ENCODE data around the gene MEGF10.
A peak's percentile ranks its signal among the peaks of the same experiment; 100 is the strongest.
"Not testable (repeated sequence)": the region's sequence is repeated elsewhere in the genome, so short reads cannot be mapped to it uniquely, and the experiment has no call there.

Gene MEGF10

GRCh38 chr5:127290019-127290945 lies at the start of gene MEGF10:
TSS of gene MEGF10 (plus strand) at chr5:127290796. CDS start at chr5:127331309, 40,513 bp downstream.
- peak; percentile 81 for DNase-seq

GRCh38 chr5:127243011-127243410 lies 47.6 kb upstream of the MEGF10 start:
- DNase-seq: no peak

- no peak for DNase-seq
Observed at GRCh38 chr5:127254729-127255284, 35.8 kb upstream of the MEGF10 start.

- DNase-seq: no peak
Observed at GRCh38 chr5:127256886-127257597, 33.6 kb upstream of the MEGF10 start.

GRCh38 chr5:127260686-127261085 lies 29.9 kb upstream of the MEGF10 start:
- no peak for DNase-seq

- DNase-seq: not testable (repeated sequence)
Observed at GRCh38 chr5:127265473-127265872, 25.1 kb upstream of the MEGF10 start.

- not testable (repeated sequence) for DNase-seq
Observed at GRCh38 chr5:127268342-127268741, 22.3 kb upstream of the MEGF10 start.

- DNase-seq: not testable (repeated sequence)
Observed at GRCh38 chr5:127270713-127271112, 19.9 kb upstream of the MEGF10 start.

GRCh38 chr5:127275641-127276193 lies 14.9 kb upstream of the MEGF10 start:
- DNase-seq: no peak

GRCh38 chr5:127280491-127281220 lies 9.9 kb upstream of the MEGF10 start:
- no peak for DNase-seq

GRCh38 chr5:127281609-127282008 lies 9.0 kb upstream of the MEGF10 start:
- DNase-seq: no peak

- DNase-seq: no peak
Observed at GRCh38 chr5:127288676-127289075, 1.9 kb upstream of the MEGF10 start.

- peak; percentile 69 for DNase-seq
Observed at GRCh38 chr5:127290946-127291693, 524 bp downstream of the MEGF10 start.

- peak; percentile 55 for DNase-seq
Observed at GRCh38 chr5:127292030-127292735, 1.6 kb downstream of the MEGF10 start.

GRCh38 chr5:127293373-127293772 lies 2.8 kb downstream of the MEGF10 start:
- peak; percentile 43 for DNase-seq

- peak; percentile 31 for DNase-seq
Observed at GRCh38 chr5:127294829-127295228, 4.2 kb downstream of the MEGF10 start.

- DNase-seq: peak; percentile 35
Observed at GRCh38 chr5:127295454-127295853, 4.9 kb downstream of the MEGF10 start.

- DNase-seq: no peak
Observed at GRCh38 chr5:127296321-127296720, 5.7 kb downstream of the MEGF10 start.

- DNase-seq: not testable (repeated sequence)
Observed at GRCh38 chr5:127296894-127297293, 6.3 kb downstream of the MEGF10 start.

GRCh38 chr5:127297348-127298035 lies 6.9 kb downstream of the MEGF10 start:
- peak; percentile 58 for DNase-seq

Data from midbrain (tissue), 1 donor.